HL-60/S4 treated with retinoic acid at 250 ng/mL for 4 days and 3 days (cell line): ENCODE results near the gene GLYATL1B.

Experiments used
- in situ Hi-C: fragments of 300-500 bp; cut with MboI; formaldehyde crosslinking; loops from 2 replicates; pipeline ENCODE4 v1.7.0; 2022; ENCODE audit warnings: low sequenced_read_pairs

Gene GLYATL1B

GRCh38 chr11:59144096-59144495, 58.0 kb downstream of the GLYATL1B start:
- in situ Hi-C loops = no loop called here
